22Rv1 (cell line): ENCODE measurements around the gene TOM1L1.

Experiments
- CTCF ChIP-seq: fragments of 450-650 bp; IDR thresholded peaks from 2 replicates; pipeline ENCODE4 v1.5.1; 2017; ENCODE audit warnings: mild to moderate bottlenecking
- ZFX ChIP-seq: fragments of 450-650 bp; IDR thresholded peaks from 2 replicates; pipeline ENCODE4 v1.6.1; 2017; ENCODE audit warnings: antibody characterized with exemption, borderline replicate concordance

- TF ChIP-seq CTCF: no peak
- no peak for TF ChIP-seq ZFX
These were observed 6.0 kb downstream of the TOM1L1 start for GRCh38 chr17:54906683-54907082.
